ENCODE data around the gene PIGA. TPM values are rescaled to one million over a fixed set of nuclear protein-coding genes. Genes with fewer than 3 reads are reported as not detected.

The PIGA gene
- total RNA-seq, 1 experiment from 2014 or later = 13.9 TPM

DNA sequence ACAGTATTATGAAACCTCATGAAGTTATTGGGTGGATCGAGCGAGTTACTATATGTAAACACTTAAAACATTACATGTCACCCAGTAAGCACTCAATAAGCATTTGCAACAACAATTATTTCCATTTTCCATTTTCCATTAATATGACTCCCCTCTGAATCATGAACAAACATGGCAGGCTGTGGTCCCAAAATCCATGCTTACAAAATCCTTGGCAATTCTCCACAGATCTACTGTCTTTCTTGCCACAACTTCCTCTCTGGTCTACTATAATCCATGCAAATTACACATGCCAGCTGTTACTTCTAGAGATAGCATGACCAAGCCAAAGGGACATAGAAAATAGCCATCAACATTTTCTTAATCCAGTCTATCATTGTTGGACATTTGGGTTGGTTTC is 41.9 kb downstream of the PIGA start:
- Histone ChIP-seq H3K9ac (ENCODE audit: extremely low read depth, insufficient read length, low read length) (no peak overlapping the region), H2BK12ac (ENCODE audit: insufficient read length, low read depth, low read length) (no peak overlapping the region), H3K4ac (ENCODE audit: low read depth, low read length) (no peak overlapping the region), H3K23me2 (ENCODE audit: insufficient read length, low read depth, low read length, poor library complexity, severe bottlenecking) (no peaks in the 10 kb centered on the region), H3K14ac (ENCODE audit: insufficient read depth, low read length) (no peak overlapping the region), H4K5ac (ENCODE audit: insufficient read length, low read depth, low read length) (no peak overlapping the region), H2BK120ac (ENCODE audit: low read depth, low read length, poor library complexity, severe bottlenecking) (no peak overlapping the region), H4K91ac (ENCODE audit: insufficient read length, low read depth, low read length) (no peak overlapping the region), H3K9me3 (ENCODE audit: control insufficient read depth, low read depth, low read length) (no peaks in the 10 kb centered on the region), H3K4me2 (ENCODE audit: insufficient read depth, insufficient read length, low read length) (no peak overlapping the region), H2AK5ac (ENCODE audit: insufficient read length, low read length) (no peak overlapping the region), H2BK5ac (ENCODE audit: insufficient read length, low read length) (no peak overlapping the region), H3K79me2 (ENCODE audit: insufficient read depth, low read length) (no peaks in the 10 kb centered on the region), H3T11ph (ENCODE audit: low read length) (no peak overlapping the region), H2BK15ac (ENCODE audit: low read depth, low read length) (no peak overlapping the region), H3K56ac (ENCODE audit: insufficient read length, low read depth, low read length) (no peak overlapping the region), H2BK20ac (ENCODE audit: low read depth, low read length, poor library complexity, severe bottlenecking) (no peak overlapping the region), H2AFZ (ENCODE audit: low read length) (no peak overlapping the region), H3K18ac (ENCODE audit: insufficient read length, low read depth, low read length) (no peak overlapping the region), H3K27ac (ENCODE audit: insufficient read length, low read depth, low read length) (no peak overlapping the region), H3K79me1 (ENCODE audit: insufficient read depth, low read depth, low read length, poor library complexity, severe bottlenecking) (no peaks in the 10 kb centered on the region), H4K20me1 (ENCODE audit: control insufficient read depth, insufficient read depth, insufficient read length) (no peaks in the 10 kb centered on the region), H3K4me1 (ENCODE audit: insufficient read depth, low read length) (peaks cover 2% of the 10 kb centered on the region; the same call in 1 of the 2 replicates), H3K27me3 (ENCODE audit: insufficient read depth, low read length) (no peaks in the 10 kb centered on the region), H3K23ac (ENCODE audit: insufficient read length, low read depth, low read length) (no peak overlapping the region), H4K8ac (replicated peaks; ENCODE audit: insufficient read length, low read depth, low read length) (no peak overlapping the region)
- Mint-ChIP-seq H3K4me1 (no peaks in the 10 kb centered on the region), H3K27ac (no peak overlapping the region), H3K36me3 (ENCODE audit: insufficient read depth in 1 of 3, low read depth in 3 of 3) (no peaks in the 10 kb centered on the region), H3K9me3 (peaks cover 20 to 33% of the 10 kb centered on the region in 2 experiments), H3K27me3 (ENCODE audit: low read depth) (no peaks in the 10 kb centered on the region), H3K4me3 (no peak overlapping the region)
- TF ChIP-seq, protein P1, sequence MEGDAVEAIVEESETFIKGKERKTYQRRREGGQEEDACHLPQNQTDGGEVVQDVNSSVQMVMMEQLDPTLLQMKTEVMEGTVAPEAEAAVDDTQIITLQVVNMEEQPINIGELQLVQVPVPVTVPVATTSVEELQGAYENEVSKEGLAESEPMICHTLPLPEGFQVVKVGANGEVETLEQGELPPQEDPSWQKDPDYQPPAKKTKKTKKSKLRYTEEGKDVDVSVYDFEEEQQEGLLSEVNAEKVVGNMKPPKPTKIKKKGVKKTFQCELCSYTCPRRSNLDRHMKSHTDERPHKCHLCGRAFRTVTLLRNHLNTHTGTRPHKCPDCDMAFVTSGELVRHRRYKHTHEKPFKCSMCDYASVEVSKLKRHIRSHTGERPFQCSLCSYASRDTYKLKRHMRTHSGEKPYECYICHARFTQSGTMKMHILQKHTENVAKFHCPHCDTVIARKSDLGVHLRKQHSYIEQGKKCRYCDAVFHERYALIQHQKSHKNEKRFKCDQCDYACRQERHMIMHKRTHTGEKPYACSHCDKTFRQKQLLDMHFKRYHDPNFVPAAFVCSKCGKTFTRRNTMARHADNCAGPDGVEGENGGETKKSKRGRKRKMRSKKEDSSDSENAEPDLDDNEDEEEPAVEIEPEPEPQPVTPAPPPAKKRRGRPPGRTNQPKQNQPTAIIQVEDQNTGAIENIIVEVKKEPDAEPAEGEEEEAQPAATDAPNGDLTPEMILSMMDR (conservative IDR thresholded peaks at IDR 0.05) = no peak
- no peak for DNase-seq
- WGBS (ENCODE audit: extremely low coverage, insufficient read length, low lambda C conversion rate) = no CpG with 5 or more reads among the region's 2 CpGs
